Measurements from ENCODE around the gene JAZF1. TPM values are rescaled to one million over a fixed set of nuclear protein-coding genes. Genes with fewer than 3 reads are reported as not detected.

The JAZF1 gene
- polyA plus RNA-seq, 4 donors: 0.67 to 4.6 (median 3.5) TPM

DNA sequence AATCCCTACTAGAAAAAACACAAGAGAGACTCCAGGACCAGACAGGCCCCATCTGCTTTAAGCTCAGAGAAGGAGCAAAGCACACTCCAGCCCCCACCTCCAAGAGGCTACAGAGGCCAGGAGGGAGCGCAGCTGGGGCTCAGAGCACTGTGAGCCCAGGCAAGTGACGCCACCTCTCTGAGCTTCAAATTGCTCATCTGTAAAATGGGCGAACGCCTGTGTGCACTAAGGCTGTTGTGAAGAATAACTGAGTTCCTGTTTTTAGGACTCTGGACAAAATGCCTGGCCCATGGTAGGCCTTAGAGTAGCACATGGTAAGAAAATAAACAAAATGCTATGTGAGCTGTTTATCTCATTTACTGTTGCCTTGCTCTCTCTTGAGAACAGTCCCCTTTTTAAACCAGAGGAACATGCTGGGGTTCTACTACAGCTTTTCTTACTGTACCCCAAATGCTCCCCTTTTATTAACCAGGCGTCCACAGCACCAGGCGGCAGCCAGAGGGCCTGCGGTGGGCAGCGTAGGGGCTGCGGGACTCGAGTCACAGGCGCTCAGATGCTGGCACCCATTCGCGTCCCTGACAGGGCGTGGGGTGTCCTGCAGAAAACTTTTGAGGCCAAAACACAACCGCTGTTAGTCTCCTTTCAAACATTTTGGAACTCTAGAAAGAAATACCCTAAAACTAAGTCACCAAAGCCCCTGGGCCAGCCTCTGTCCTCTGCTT lies 336.9 kb downstream of the JAZF1 start:
- Histone ChIP-seq H3K27ac (ENCODE audit: low read depth in 1 of 3, low read length in 2 of 3) (no peak overlapping the region), H3K4me1 (ENCODE audit: control insufficient read depth in 3 of 3, insufficient read depth in 2 of 3, low read depth in 1 of 3, low read length in 2 of 3) (no peaks in the 10 kb centered on the region), H3K36me3 (ENCODE audit: control insufficient read depth in 3 of 3, insufficient read depth in 2 of 3, low read depth in 1 of 3, low read length in 3 of 3) (peaks cover 0 to 9% (median 0%) of the 10 kb centered on the region in 3 donors), H3K27me3 (ENCODE audit: control insufficient read depth in 3 of 3, insufficient read depth in 3 of 3, low read length in 3 of 3) (no peaks in the 10 kb centered on the region), H3K4me3 (ENCODE audit: low read depth in 1 of 3, low read length in 3 of 3) (no peak overlapping the region), H3K9me3 (ENCODE audit: control insufficient read depth in 2 of 2, insufficient read depth in 1 of 2, low read depth in 1 of 2, low read length in 1 of 2) (no peaks in the 10 kb centered on the region)
- FAIRE-seq (no peak), DNase-seq (no peak)
- 94 to 95% (median 95%) methylated on average over 15 of the region's 15 CpGs for WGBS, 3 donors

DNA sequence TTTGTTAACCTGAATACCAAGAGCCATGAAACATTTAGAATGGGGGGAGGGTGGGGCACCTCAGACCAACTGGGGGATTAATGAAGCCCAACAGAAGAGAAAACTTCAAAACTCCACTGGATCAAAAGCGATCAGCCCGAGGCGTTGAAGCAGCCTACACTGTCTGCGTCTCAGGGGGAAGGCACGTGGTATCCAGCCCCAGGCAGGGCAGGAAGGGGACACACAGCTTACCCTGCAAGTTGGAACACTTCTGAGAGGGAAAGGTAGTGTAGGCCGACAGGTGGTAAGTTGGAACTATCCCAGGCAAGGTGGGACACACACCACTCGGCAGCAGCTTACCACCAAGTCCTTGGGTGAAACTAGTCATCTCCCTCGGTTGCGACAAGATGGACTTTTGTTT lies 337.7 kb downstream of the JAZF1 start:
- 86 to 92% (median 86%) methylated on average over 9 of the region's 9 CpGs for WGBS, 3 donors
- DNase-seq: no peak
- H3K27me3 ChIP-seq (ENCODE audit: control insufficient read depth in 3 of 3, insufficient read depth in 3 of 3, low read length in 3 of 3): no peaks in the 10 kb centered on the region
- no peaks in the 10 kb centered on the region for H3K9me3 ChIP-seq (ENCODE audit: control insufficient read depth in 2 of 2, insufficient read depth in 1 of 2, low read depth in 1 of 2, low read length in 1 of 2)
- peaks cover 0 to 6% (median 0%) of the 10 kb centered on the region in 3 donors for H3K4me1 ChIP-seq (ENCODE audit: control insufficient read depth in 3 of 3, insufficient read depth in 2 of 3, low read depth in 1 of 3, low read length in 2 of 3)
- H3K4me3 ChIP-seq (ENCODE audit: low read depth in 1 of 3, low read length in 3 of 3): no peak overlapping the region
- H3K36me3 ChIP-seq (ENCODE audit: control insufficient read depth in 3 of 3, insufficient read depth in 2 of 3, low read depth in 1 of 3, low read length in 3 of 3): peaks cover 0 to 9% (median 0%) of the 10 kb centered on the region in 3 donors
- no peak overlapping the region for H3K27ac ChIP-seq (ENCODE audit: low read depth in 1 of 3, low read length in 2 of 3)
- FAIRE-seq: no peak

DNA sequence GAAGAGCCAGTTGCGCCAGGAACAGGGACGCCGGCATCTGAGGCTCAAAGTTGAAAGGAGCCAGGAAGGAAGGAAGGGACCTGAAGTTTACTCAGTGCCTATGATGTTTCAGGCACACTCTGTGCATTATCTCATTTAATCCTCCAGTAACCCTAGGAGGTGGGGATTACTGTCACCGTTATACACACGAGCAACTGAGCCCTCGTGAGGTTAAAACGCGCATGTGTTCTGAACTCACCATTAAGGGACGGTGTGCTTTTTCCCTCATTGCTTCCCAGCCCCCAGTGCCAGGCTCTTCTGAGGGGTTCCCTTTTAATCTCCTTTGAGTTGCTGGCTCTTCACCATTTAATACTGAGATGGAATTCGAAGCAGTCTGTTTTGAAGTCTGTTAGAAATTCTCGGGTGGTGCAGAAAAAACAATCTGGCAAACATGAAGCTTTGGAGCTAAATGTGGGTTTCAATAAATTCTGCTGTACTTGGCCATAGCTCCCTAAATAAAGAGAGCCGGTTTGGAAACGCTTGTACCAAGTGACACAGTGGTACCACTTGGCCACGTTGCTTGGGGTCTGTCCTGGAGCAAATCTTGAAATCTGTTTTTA lies 338.4 kb downstream of the JAZF1 start:
- no peak overlapping the region for H3K4me3 ChIP-seq (ENCODE audit: low read depth in 1 of 3, low read length in 3 of 3)
- no peak for DNase-seq
- H3K36me3 ChIP-seq (ENCODE audit: control insufficient read depth in 3 of 3, insufficient read depth in 2 of 3, low read depth in 1 of 3, low read length in 3 of 3): peaks cover 0 to 9% (median 0%) of the 10 kb centered on the region in 3 donors
- H3K9me3 ChIP-seq (ENCODE audit: control insufficient read depth in 2 of 2, insufficient read depth in 1 of 2, low read depth in 1 of 2, low read length in 1 of 2): no peaks in the 10 kb centered on the region
- H3K27ac ChIP-seq (ENCODE audit: low read depth in 1 of 3, low read length in 2 of 3): no peak overlapping the region
- H3K4me1 ChIP-seq (ENCODE audit: control insufficient read depth in 3 of 3, insufficient read depth in 2 of 3, low read depth in 1 of 3, low read length in 2 of 3): peaks cover 0 to 6% (median 0%) of the 10 kb centered on the region in 3 donors
- H3K27me3 ChIP-seq (ENCODE audit: control insufficient read depth in 3 of 3, insufficient read depth in 3 of 3, low read length in 3 of 3): no peaks in the 10 kb centered on the region
- 77 to 85% (median 85%) methylated on average over 14 of the region's 14 CpGs for WGBS, 3 donors
- no peak for FAIRE-seq

DNA sequence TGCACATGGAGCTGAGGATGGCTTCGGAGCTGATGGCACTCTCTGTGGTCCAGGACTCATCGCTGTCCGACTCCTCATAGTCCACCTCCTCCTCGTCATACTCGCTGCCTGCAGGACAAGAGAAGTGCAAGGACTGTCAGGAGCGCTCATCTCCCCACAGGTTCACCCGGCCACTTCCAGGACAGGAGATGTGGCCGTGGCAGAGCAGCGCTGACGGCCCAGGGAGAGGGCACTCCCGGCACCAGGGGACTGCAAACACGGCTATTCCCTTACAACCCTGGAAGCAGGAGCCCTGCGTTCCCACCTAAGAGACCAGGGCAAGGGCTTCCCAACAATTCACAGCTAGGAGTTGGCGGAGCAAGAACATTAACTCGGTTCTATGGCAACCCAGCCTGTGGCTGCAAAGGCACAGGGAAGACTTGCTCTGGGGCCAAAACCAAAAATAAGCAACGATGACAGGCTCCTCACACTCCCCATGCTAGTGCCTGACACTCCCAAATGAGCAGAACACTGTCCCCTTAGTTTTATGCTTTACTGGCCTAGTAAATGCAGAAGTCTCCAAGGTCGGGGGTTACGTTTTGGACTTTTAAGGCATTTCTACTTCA lies 339.7 kb downstream of the JAZF1 start:
- no peak overlapping the region for H3K27ac ChIP-seq (ENCODE audit: low read depth in 1 of 3, low read length in 2 of 3)
- H3K4me1 ChIP-seq (ENCODE audit: control insufficient read depth in 3 of 3, insufficient read depth in 2 of 3, low read depth in 1 of 3, low read length in 2 of 3): peaks cover 0 to 6% (median 0%) of the 10 kb centered on the region in 3 donors
- no peak overlapping the region for H3K4me3 ChIP-seq (ENCODE audit: low read depth in 1 of 3, low read length in 3 of 3)
- no peak for DNase-seq
- no peaks in the 10 kb centered on the region for H3K27me3 ChIP-seq (ENCODE audit: control insufficient read depth in 3 of 3, insufficient read depth in 3 of 3, low read length in 3 of 3)
- FAIRE-seq: no peak
- whole genome bisulfite sequencing, 3 donors: 88 to 95% (median 94%) methylated on average over 18 of the region's 18 CpGs
- H3K9me3 ChIP-seq (ENCODE audit: control insufficient read depth in 2 of 2, insufficient read depth in 1 of 2, low read depth in 1 of 2, low read length in 1 of 2): no peaks in the 10 kb centered on the region
- peaks cover 0 to 9% (median 3%) of the 10 kb centered on the region in 3 donors for H3K36me3 ChIP-seq (ENCODE audit: control insufficient read depth in 3 of 3, insufficient read depth in 2 of 3, low read depth in 1 of 3, low read length in 3 of 3)

DNA sequence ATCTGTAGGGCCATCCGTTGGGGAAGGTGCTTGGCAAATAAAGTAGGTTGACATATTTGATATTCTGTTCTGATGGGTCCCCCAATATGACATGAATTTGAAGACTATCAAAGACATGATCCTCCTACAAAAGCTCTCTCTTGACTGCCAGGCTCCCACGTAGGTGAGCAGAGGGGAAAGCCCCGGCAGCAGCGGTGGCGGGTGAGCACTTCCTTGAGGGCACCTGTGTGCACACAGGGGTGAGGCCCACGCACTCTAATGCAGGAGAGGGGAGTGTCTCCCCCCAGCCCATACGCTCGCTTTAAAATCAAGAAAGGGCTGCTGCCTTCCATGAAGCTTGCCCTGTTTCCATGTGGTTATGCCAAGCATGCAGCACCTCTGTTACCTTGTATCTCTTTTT lies 340.3 kb downstream of the JAZF1 start:
- peaks cover 0 to 9% (median 3%) of the 10 kb centered on the region in 3 donors for H3K36me3 ChIP-seq (ENCODE audit: control insufficient read depth in 3 of 3, insufficient read depth in 2 of 3, low read depth in 1 of 3, low read length in 3 of 3)
- 58 to 72% (median 69%) methylated on average over 7 to 8 of the region's 8 CpGs for WGBS, 3 donors
- FAIRE-seq: no peak

DNA sequence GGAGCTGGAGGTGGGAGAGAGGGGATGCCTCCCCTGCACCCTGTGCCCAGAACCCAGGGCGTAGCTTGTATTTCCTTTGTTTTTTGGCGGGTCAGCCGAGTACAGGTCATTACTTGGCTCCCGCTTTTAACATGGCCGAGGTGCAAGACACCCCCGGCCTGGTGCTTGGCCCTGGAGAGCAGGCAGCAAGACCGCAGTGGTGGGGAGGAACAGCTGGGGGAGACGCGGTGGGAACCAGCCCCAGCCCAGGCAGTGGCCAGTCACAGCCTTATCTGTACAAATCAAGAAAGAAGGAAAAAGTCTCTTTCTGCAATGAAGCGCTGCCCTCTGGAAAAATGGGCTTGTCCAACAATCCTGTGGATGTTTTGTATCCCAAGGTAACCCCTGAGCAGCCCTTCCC lies 341.5 kb downstream of the JAZF1 start:
- no peak overlapping the region for H3K27ac ChIP-seq (ENCODE audit: low read depth in 1 of 3, low read length in 2 of 3)
- H3K4me1 ChIP-seq (ENCODE audit: control insufficient read depth in 3 of 3, insufficient read depth in 2 of 3, low read depth in 1 of 3, low read length in 2 of 3): peaks cover 0 to 6% (median 0%) of the 10 kb centered on the region in 3 donors
- FAIRE-seq (no peak), DNase-seq (no peak)
- H3K27me3 ChIP-seq (ENCODE audit: control insufficient read depth in 3 of 3, insufficient read depth in 3 of 3, low read length in 3 of 3): no peaks in the 10 kb centered on the region
- 93 to 94% (median 93%) methylated on average over 10 of the region's 10 CpGs for WGBS, 3 donors
- H3K4me3 ChIP-seq (ENCODE audit: low read depth in 1 of 3, low read length in 3 of 3): no peak overlapping the region
- no peaks in the 10 kb centered on the region for H3K9me3 ChIP-seq (ENCODE audit: control insufficient read depth in 2 of 2, insufficient read depth in 1 of 2, low read depth in 1 of 2, low read length in 1 of 2)
- H3K36me3 ChIP-seq (ENCODE audit: control insufficient read depth in 3 of 3, insufficient read depth in 2 of 3, low read depth in 1 of 3, low read length in 3 of 3): peaks cover 0 to 14% (median 3%) of the 10 kb centered on the region in 3 donors

More for the DNA sequence above, 340.3 kb downstream of the JAZF1 start:
- H3K27me3 ChIP-seq (ENCODE audit: control insufficient read depth in 3 of 3, insufficient read depth in 3 of 3, low read length in 3 of 3): no peaks in the 10 kb centered on the region
- peaks cover 0 to 6% (median 0%) of the 10 kb centered on the region in 3 donors for H3K4me1 ChIP-seq (ENCODE audit: control insufficient read depth in 3 of 3, insufficient read depth in 2 of 3, low read depth in 1 of 3, low read length in 2 of 3)
- no peak for DNase-seq
- H3K9me3 ChIP-seq (ENCODE audit: control insufficient read depth in 2 of 2, insufficient read depth in 1 of 2, low read depth in 1 of 2, low read length in 1 of 2): no peaks in the 10 kb centered on the region
- no peak overlapping the region for H3K27ac ChIP-seq (ENCODE audit: low read depth in 1 of 3, low read length in 2 of 3)
- no peak overlapping the region for H3K4me3 ChIP-seq (ENCODE audit: low read depth in 1 of 3, low read length in 3 of 3)

DNA sequence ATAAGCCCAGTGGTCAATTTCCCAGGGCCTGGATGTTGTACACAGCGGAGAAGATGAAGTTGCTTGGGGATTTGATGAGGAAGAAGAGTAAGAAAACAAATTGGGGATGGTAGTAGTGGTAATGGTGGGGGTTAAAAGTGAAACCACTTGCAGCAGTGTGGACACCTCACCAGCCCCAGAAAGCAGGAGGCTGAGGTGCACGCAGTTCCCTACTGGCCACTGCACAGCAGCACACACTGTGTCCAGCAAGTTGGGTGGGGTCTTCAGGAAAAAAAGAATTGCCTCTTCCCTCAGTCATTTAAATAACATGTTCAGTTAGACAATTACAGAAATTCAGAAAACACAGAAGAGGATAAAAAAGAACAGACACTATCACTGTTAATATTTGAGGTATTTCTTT lies 344.1 kb downstream of the JAZF1 start:
- 89 to 97% (median 92%) methylated on average over 2 of the region's 2 CpGs for WGBS, 3 donors
- H3K27ac ChIP-seq (ENCODE audit: low read depth in 1 of 3, low read length in 2 of 3): no peak overlapping the region
- FAIRE-seq (no peak), DNase-seq (no peak)
- no peaks in the 10 kb centered on the region for H3K9me3 ChIP-seq (ENCODE audit: control insufficient read depth in 2 of 2, insufficient read depth in 1 of 2, low read depth in 1 of 2, low read length in 1 of 2)
- H3K4me3 ChIP-seq (ENCODE audit: low read depth in 1 of 3, low read length in 3 of 3): no peak overlapping the region
- H3K27me3 ChIP-seq (ENCODE audit: control insufficient read depth in 3 of 3, insufficient read depth in 3 of 3, low read length in 3 of 3): no peaks in the 10 kb centered on the region
- H3K36me3 ChIP-seq (ENCODE audit: control insufficient read depth in 3 of 3, insufficient read depth in 2 of 3, low read depth in 1 of 3, low read length in 3 of 3): peaks cover 5 to 19% (median 6%) of the 10 kb centered on the region in 3 donors
- H3K4me1 ChIP-seq (ENCODE audit: control insufficient read depth in 3 of 3, insufficient read depth in 2 of 3, low read depth in 1 of 3, low read length in 2 of 3): peaks cover 0 to 6% (median 0%) of the 10 kb centered on the region in 3 donors

DNA sequence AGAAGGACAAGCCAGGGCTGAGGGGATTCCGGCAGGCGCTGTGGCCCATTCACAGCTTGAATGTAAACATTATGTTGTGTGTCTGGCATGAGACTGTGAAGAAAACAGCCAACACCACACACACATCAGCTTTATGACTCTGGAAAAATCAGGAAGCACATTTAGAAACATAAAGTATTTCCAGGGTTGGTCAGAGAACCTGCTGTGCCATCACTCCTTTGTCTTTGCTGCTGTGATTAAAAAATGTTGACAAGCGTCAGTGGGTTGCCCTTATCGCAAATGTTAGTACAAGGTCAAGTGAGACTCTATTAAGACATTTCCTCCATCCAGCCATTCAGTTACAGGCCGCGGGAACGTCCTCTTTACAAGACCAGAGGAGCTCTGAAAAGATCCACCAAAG lies 345.2 kb downstream of the JAZF1 start:
- Histone ChIP-seq H3K9me3 (ENCODE audit: control insufficient read depth in 2 of 2, insufficient read depth in 1 of 2, low read depth in 1 of 2, low read length in 1 of 2) (no peaks in the 10 kb centered on the region), H3K4me1 (ENCODE audit: control insufficient read depth in 3 of 3, insufficient read depth in 2 of 3, low read depth in 1 of 3, low read length in 2 of 3) (peaks cover 0 to 6% (median 0%) of the 10 kb centered on the region in 3 donors), H3K27me3 (ENCODE audit: control insufficient read depth in 3 of 3, insufficient read depth in 3 of 3, low read length in 3 of 3) (no peaks in the 10 kb centered on the region), H3K27ac (ENCODE audit: low read depth in 1 of 3, low read length in 2 of 3) (no peak overlapping the region), H3K36me3 (ENCODE audit: control insufficient read depth in 3 of 3, insufficient read depth in 2 of 3, low read depth in 1 of 3, low read length in 3 of 3) (peaks cover 5 to 14% (median 6%) of the 10 kb centered on the region in 3 donors), H3K4me3 (ENCODE audit: low read depth in 1 of 3, low read length in 3 of 3) (no peak overlapping the region)
- FAIRE-seq: no peak
- WGBS, 3 donors: 61 to 74% (median 73%) methylated on average over 7 of the region's 7 CpGs
- DNase-seq: no peak
